ENCODE data around the gene NRG3.

NRG3 gene

DNA sequence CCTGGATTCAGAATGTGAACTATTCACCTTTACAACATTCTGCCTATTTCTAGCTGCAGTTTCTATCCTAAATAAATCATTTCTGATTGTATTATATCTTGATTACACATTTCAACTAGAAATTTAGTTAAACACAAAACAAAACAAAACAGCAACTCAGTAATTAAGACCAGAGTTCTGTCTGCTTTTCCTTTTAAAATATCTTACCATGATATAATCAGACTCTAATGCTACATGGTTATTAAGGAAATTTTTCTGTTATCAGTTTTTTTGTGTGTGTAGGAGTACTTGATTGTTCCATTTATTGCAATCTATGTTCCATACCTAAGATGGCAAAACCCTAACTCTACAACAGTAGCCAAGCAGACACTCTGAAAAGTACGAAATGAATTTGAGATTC, 663.3 kb downstream of the NRG3 start (continued):
- TF ChIP-seq, protein P1, sequence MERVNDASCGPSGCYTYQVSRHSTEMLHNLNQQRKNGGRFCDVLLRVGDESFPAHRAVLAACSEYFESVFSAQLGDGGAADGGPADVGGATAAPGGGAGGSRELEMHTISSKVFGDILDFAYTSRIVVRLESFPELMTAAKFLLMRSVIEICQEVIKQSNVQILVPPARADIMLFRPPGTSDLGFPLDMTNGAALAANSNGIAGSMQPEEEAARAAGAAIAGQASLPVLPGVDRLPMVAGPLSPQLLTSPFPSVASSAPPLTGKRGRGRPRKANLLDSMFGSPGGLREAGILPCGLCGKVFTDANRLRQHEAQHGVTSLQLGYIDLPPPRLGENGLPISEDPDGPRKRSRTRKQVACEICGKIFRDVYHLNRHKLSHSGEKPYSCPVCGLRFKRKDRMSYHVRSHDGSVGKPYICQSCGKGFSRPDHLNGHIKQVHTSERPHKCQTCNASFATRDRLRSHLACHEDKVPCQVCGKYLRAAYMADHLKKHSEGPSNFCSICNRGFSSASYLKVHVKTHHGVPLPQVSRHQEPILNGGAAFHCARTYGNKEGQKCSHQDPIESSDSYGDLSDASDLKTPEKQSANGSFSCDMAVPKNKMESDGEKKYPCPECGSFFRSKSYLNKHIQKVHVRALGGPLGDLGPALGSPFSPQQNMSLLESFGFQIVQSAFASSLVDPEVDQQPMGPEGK (CRISPR knock-in tag; IDR thresholded peaks at IDR 0.05; ENCODE audit: borderline replicate concordance), result no peak
- TF ChIP-seq ARNTL (CRISPR knock-in tag; IDR thresholded peaks at IDR 0.05; ENCODE audit: borderline replicate concordance, low read depth) (no peak), RARB (CRISPR knock-in tag; IDR thresholded peaks at IDR 0.05) (no peak), CSDC2 (CRISPR knock-in tag; IDR thresholded peaks at IDR 0.05) (no peak), TCF4 (CRISPR knock-in tag; IDR thresholded peaks at IDR 0.05; ENCODE audit: borderline replicate concordance) (peak; percentile 95), ZNF565 (CRISPR knock-in tag; conservative IDR thresholded peaks at IDR 0.05; ENCODE audit: low read depth) (no peak), ZC3H10 (CRISPR knock-in tag; IDR thresholded peaks at IDR 0.05) (no peak), OSR1 (CRISPR knock-in tag; IDR thresholded peaks at IDR 0.05) (no peak)

GRCh38 chr10:82543631-82544030, 668.6 kb downstream of the NRG3 start:
- ATAC-seq, result no peak
- no peak for TF ChIP-seq CSDC2 (CRISPR knock-in tag; IDR thresholded peaks at IDR 0.05)
- TF ChIP-seq, protein P1 (CRISPR knock-in tag; IDR thresholded peaks at IDR 0.05; ENCODE audit: borderline replicate concordance), result no peak
- TF ChIP-seq PPARA (CRISPR knock-in tag; IDR thresholded peaks at IDR 0.05; ENCODE audit: borderline replicate concordance), result no peak
- TF ChIP-seq OSR1 (CRISPR knock-in tag; IDR thresholded peaks at IDR 0.05), result no peak
- TF ChIP-seq TCF4 (CRISPR knock-in tag; IDR thresholded peaks at IDR 0.05; ENCODE audit: borderline replicate concordance), result no peak

- ATAC-seq, result no peak
- TF ChIP-seq, protein P2, sequence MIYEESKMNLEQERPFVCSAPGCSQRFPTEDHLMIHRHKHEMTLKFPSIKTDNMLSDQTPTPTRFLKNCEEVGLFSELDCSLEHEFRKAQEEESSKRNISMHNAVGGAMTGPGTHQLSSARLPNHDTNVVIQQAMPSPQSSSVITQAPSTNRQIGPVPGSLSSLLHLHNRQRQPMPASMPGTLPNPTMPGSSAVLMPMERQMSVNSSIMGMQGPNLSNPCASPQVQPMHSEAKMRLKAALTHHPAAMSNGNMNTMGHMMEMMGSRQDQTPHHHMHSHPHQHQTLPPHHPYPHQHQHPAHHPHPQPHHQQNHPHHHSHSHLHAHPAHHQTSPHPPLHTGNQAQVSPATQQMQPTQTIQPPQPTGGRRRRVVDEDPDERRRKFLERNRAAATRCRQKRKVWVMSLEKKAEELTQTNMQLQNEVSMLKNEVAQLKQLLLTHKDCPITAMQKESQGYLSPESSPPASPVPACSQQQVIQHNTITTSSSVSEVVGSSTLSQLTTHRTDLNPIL (CRISPR knock-in tag; IDR thresholded peaks at IDR 0.05; ENCODE audit: low read depth), result no peak
- TF ChIP-seq, protein P1 (CRISPR knock-in tag; IDR thresholded peaks at IDR 0.05; ENCODE audit: borderline replicate concordance), result no peak
- TF ChIP-seq ZNF8 (CRISPR knock-in tag; IDR thresholded peaks at IDR 0.05), result no peak
- TF ChIP-seq ZNF565 (CRISPR knock-in tag; conservative IDR thresholded peaks at IDR 0.05; ENCODE audit: low read depth), result no peak
- TF ChIP-seq ISL1 (CRISPR knock-in tag; IDR thresholded peaks at IDR 0.05), result no peak
- no peak for TF ChIP-seq ZC3H10 (CRISPR knock-in tag; IDR thresholded peaks at IDR 0.05)
- TF ChIP-seq, protein P3, sequence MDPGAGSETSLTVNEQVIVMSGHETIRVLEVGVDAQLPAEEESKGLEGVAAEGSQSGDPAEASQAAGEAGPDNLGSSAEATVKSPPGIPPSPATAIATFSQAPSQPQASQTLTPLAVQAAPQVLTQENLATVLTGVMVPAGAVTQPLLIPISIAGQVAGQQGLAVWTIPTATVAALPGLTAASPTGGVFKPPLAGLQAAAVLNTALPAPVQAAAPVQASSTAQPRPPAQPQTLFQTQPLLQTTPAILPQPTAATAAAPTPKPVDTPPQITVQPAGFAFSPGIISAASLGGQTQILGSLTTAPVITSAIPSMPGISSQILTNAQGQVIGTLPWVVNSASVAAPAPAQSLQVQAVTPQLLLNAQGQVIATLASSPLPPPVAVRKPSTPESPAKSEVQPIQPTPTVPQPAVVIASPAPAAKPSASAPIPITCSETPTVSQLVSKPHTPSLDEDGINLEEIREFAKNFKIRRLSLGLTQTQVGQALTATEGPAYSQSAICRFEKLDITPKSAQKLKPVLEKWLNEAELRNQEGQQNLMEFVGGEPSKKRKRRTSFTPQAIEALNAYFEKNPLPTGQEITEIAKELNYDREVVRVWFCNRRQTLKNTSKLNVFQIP (CRISPR knock-in tag; IDR thresholded peaks at IDR 0.05; ENCODE audit: borderline replicate concordance, low read depth), result no peak
- TF ChIP-seq ESRRG (CRISPR knock-in tag; IDR thresholded peaks at IDR 0.05), result no peak
- no peak for TF ChIP-seq OSR1 (CRISPR knock-in tag; IDR thresholded peaks at IDR 0.05)
- TF ChIP-seq RARB (CRISPR knock-in tag; IDR thresholded peaks at IDR 0.05), result no peak
- TF ChIP-seq BACH2 (CRISPR knock-in tag; IDR thresholded peaks at IDR 0.05; ENCODE audit: borderline replicate concordance), result no peak
- TF ChIP-seq ZFP30 (CRISPR knock-in tag; IDR thresholded peaks at IDR 0.05), result no peak
- no peak for TF ChIP-seq ZNF70 (CRISPR knock-in tag; IDR thresholded peaks at IDR 0.05)
- no peak for TF ChIP-seq PPARA (CRISPR knock-in tag; IDR thresholded peaks at IDR 0.05; ENCODE audit: borderline replicate concordance)
- no peak for TF ChIP-seq SNAI2 (CRISPR knock-in tag; IDR thresholded peaks at IDR 0.05)
- TF ChIP-seq TSHZ2 (CRISPR knock-in tag; IDR thresholded peaks at IDR 0.05), result no peak
- TF ChIP-seq TCF4 (CRISPR knock-in tag; IDR thresholded peaks at IDR 0.05; ENCODE audit: borderline replicate concordance), result no peak
- TF ChIP-seq TOX (CRISPR knock-in tag; IDR thresholded peaks at IDR 0.05; ENCODE audit: borderline replicate concordance), result no peak
- no peak for TF ChIP-seq ARNTL (CRISPR knock-in tag; IDR thresholded peaks at IDR 0.05; ENCODE audit: borderline replicate concordance, low read depth)
Observed at GRCh38 chr10:82544377-82544776, 669.4 kb downstream of the NRG3 start.
